Measurements from ENCODE around the gene ASCC1. TPM values are rescaled to one million over a fixed set of nuclear protein-coding genes. Genes with fewer than 3 reads are reported as not detected.
A peak's percentile ranks its signal among the peaks of the same experiment; 100 is the strongest.

ASCC1 gene
- total and polyA plus RNA-seq, 2 of the 13 experiments (the other 11 are each of a cell fraction or from before 2014, with no cell fraction given): 21.6 to 30.1 TPM

GRCh38 chr10:72254813-72255568, 38.9 kb upstream of the ASCC1 start (continued):
- TF ChIP-seq ZNF646 (CRISPR knock-in tag; IDR thresholded peaks at IDR 0.05) (no peak), NFE2L2 (IDR thresholded peaks at IDR 0.05; ENCODE audit: low read length) (no peak), NFATC3 (CRISPR knock-in tag; IDR thresholded peaks at IDR 0.05) (no peak), CSRNP2 (CRISPR knock-in tag; conservative IDR thresholded peaks at IDR 0.05; ENCODE audit: low read depth) (no peak), ATF7-NPFF (CRISPR knock-in tag; IDR thresholded peaks at IDR 0.05; ENCODE audit: low read depth) (no peak), ZNF792 (CRISPR knock-in tag; IDR thresholded peaks at IDR 0.05) (no peak; the same call in 1 of the 2 replicates), MAFG (CRISPR knock-in tag; IDR thresholded peaks at IDR 0.05) (no peak), MTA3 (CRISPR knock-in tag; IDR thresholded peaks at IDR 0.05) (no peak), XRCC5 (optimal IDR thresholded peaks at IDR 0.05; ENCODE audit: low read length) (peak; percentile 74), E2F5 (CRISPR knock-in tag; conservative IDR thresholded peaks at IDR 0.05) (no peak), HOXA5 (CRISPR knock-in tag; IDR thresholded peaks at IDR 0.05) (no peak), ELF1 (CRISPR knock-in tag; IDR thresholded peaks at IDR 0.05) (no peak), CC2D1A (CRISPR knock-in tag; IDR thresholded peaks at IDR 0.05) (no peak), NFKB2 (CRISPR knock-in tag; IDR thresholded peaks at IDR 0.05; ENCODE audit: borderline replicate concordance) (peak; percentile 58; the same call in 1 of the 2 replicates), KMT2A (CRISPR knock-in tag; IDR thresholded peaks at IDR 0.05) (no peak; the same call in 1 of the 2 replicates), RNF219 (CRISPR knock-in tag; IDR thresholded peaks at IDR 0.05) (no peak), HNRNPUL1 (IDR thresholded peaks at IDR 0.05; ENCODE audit: low read depth, low read length) (no peak), LCORL (IDR thresholded peaks at IDR 0.05) (no peak), LCORL (CRISPR knock-in tag; IDR thresholded peaks at IDR 0.05) (peak; percentile 66), KLF12 (CRISPR knock-in tag; IDR thresholded peaks at IDR 0.05; ENCODE audit: borderline replicate concordance) (no peak)

Measured in HepG2 (cell line).